NB4 (cell line): Measurements from ENCODE around the gene BBX.

Experiments used
- DNase-seq: peaks from one replicate; pipeline ENCODE4 v3.0.0; 2010; ENCODE audit warnings: low read depth
- H3K4me3 ChIP-seq: one replicate; pipeline ENCODE4 v1.5.1; 2011; ENCODE audit warnings: mild to moderate bottlenecking, low read depth, low read length, moderate library complexity
- MYC ChIP-seq: IDR thresholded peaks from 2 replicates; pipeline ENCODE4 v1.6.1; 2011; ENCODE audit warnings: low read depth, low read length
- POLR2A ChIP-seq: IDR thresholded peaks from 2 replicates; pipeline ENCODE4 v1.6.1; 2011; ENCODE audit warnings: mild to moderate bottlenecking; ENCODE audit not compliant: insufficient read length; ENCODE audit errors: extremely low read depth
- TF ChIP-seq, protein P1 (sequence below): IDR thresholded peaks from one replicate; pipeline ENCODE4 v1.5.1; 2012; ENCODE audit warnings: low read depth, low read length
- TF ChIP-seq, protein P2 (sequence below): IDR thresholded peaks from 2 replicates; pipeline ENCODE4 v1.6.1; 2011; ENCODE audit warnings: low read depth, low read length

The BBX gene

DNA sequence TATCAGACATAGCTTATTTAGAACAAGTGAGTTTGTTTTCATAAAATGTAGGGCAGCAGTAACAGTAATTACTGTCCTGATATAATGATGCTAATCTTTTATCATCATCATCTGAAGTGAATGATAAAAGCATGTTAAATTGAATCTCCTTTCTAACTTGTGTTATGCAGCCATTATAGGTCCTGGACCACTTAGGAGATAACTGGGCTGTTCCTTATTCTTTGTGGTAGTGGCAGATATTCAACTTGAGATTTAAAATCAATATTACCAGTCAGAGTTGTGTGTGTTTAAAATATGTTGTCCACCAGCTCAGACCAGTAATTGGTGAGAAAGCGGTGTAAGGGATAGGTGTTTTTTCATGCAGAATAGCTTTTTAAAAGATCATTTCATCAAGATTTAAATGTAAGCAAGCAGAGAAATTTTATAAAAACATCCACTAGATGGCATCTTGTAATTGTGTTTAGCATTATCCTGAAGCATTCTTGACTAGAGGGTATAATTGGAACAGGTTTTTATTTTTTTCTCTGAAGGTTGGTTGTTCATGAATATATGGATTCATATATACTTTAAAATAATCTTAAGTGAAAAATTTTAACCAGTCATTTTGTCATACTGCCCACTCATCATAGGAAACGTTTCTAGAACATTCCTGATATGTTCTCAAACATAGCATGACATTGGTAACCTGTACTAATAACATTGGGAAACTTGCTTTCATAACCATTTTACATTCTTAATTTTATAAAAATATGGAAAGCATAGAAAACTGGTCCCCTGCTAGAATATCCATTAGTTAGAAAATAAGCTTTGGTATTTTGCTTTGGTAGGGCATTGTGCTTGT lies 153.9 kb downstream of the BBX start:
- no peak overlapping the region for H3K4me3 ChIP-seq
- peak; percentile 31 for DNase-seq
- TF ChIP-seq, protein P1, sequence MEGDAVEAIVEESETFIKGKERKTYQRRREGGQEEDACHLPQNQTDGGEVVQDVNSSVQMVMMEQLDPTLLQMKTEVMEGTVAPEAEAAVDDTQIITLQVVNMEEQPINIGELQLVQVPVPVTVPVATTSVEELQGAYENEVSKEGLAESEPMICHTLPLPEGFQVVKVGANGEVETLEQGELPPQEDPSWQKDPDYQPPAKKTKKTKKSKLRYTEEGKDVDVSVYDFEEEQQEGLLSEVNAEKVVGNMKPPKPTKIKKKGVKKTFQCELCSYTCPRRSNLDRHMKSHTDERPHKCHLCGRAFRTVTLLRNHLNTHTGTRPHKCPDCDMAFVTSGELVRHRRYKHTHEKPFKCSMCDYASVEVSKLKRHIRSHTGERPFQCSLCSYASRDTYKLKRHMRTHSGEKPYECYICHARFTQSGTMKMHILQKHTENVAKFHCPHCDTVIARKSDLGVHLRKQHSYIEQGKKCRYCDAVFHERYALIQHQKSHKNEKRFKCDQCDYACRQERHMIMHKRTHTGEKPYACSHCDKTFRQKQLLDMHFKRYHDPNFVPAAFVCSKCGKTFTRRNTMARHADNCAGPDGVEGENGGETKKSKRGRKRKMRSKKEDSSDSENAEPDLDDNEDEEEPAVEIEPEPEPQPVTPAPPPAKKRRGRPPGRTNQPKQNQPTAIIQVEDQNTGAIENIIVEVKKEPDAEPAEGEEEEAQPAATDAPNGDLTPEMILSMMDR, result peak; percentile 23
- TF ChIP-seq POLR2A, result no peak

DNA sequence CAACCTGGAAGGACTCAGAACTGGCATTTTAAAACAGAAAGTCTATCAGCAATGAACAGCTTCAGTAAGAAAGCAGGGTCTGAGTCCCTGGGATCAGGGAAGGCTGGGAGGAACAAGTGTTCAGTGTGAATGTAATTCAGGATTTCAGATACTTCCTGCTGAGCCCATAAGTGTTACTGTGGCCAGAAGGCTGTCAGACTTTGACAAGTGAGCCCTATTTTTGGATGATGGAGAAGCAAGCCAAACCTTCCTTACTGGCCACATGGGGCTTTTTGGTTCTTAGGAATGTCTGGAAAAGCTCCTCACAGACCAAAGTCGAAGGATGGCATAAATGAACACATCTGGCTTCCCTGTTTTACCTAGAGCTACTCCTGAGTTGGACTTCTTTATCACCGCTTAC lies 157.2 kb downstream of the BBX start:
- TF ChIP-seq, protein P2, sequence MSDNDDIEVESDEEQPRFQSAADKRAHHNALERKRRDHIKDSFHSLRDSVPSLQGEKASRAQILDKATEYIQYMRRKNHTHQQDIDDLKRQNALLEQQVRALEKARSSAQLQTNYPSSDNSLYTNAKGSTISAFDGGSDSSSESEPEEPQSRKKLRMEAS, result no peak
- DNase-seq, result no peak
- H3K4me3 ChIP-seq, result no peak overlapping the region

DNA sequence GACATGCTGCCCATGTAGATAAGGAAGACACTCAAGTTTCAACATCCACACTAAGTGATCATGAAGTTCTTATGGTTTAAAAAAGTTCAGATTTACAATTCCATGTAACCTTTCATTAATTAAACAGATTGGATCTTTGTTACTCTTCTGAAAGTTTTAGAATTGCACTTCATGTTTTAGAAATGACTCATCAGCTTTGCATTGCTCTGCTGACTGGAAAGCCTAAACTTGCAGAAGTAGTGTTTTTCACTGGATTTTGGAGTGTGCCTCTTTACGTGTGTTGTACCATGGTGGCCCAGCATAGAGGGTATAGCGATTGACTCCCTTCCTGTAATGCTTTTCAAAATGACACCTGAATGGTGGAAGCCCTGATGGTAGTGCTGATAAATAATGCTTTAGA lies 157.9 kb downstream of the BBX start:
- no peak overlapping the region for H3K4me3 ChIP-seq
- DNase-seq, result no peak
- TF ChIP-seq POLR2A (no peak), MYC (no peak)
- TF ChIP-seq, protein P1, result no peak
- TF ChIP-seq, protein P2, result no peak

DNA sequence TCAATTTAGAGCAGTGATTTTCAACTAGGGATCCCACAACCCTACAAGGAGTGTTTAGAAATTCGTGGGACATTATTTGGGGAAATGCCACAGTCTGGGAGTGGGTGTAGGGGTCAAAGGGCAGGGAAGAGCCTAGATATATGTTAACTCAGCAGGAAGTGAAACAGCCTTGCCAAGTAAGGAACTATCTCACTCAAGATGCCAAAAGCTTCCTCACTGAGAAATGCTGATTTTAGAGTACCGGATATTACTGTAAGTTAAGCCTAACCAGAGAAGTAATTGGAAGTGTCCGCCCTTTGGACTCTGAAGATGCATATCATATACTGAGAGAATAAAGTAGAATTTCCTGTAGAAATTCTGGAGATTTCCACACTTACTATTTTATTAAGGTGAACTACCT lies 158.6 kb downstream of the BBX start:
- DNase-seq, result no peak
- TF ChIP-seq POLR2A (no peak), MYC (no peak)
- TF ChIP-seq, protein P1, result no peak
- TF ChIP-seq, protein P2, result no peak
- H3K4me3 ChIP-seq, result no peak overlapping the region

DNA sequence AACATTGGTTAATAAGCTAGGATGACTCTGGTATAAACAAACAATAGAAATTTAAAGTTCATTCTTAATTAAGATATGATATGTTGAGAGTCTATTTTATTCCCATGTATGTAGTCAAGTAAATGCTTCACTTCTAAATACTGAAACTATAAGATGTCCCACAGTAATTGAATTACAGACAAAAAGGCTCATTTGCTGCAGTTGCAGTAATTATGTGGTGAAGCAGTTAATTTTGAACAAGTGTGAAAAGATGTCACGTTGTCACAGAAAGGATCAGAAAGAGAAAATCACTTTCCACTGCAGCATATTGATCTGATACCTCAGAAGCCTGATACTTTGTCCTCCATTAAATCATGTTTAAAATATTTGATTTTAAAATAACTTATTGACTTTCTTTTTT lies 159.8 kb downstream of the BBX start:
- no peak for TF ChIP-seq POLR2A
- TF ChIP-seq, protein P2, result no peak
- no peak for TF ChIP-seq MYC
- TF ChIP-seq, protein P1, result no peak
- H3K4me3 ChIP-seq, result no peak overlapping the region
- DNase-seq, result no peak

DNA sequence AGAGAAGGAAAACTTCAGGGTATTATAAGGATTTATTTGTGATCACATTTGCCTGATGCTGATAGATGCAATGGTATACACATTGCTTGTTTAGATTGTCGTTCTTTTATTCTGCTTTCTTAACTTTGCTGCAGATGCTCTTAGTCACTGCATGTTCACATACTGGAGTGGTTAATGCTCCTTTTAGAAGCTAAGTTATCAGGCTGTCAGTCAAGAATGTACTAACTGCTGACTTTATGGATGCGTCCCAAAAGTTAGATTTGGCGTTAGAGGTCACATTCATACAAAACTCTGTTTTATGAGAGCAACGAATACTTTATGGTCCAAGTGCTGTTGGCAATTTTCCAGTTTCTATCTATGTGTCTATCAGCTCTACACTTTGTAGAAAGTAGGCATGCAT lies 160.7 kb downstream of the BBX start:
- TF ChIP-seq, protein P2, result no peak
- TF ChIP-seq, protein P1, result no peak
- TF ChIP-seq MYC (no peak), POLR2A (no peak)
- no peak for DNase-seq
- H3K4me3 ChIP-seq, result no peak overlapping the region
